ACC112 (cell line): ENCODE measurements around the gene PCNX3.

Experiments
- H2AFZ ChIP-seq: fragments of 200-600 bp; sonication (generic); one replicate; pipeline ENCODE4 v1.6.0; 2017; ENCODE audit warnings: antibody characterized with exemption, low read length; ENCODE audit not compliant: unreplicated experiment
- H3K27ac ChIP-seq: fragments of 200-600 bp; sonication (generic); 2 replicates; pipeline ENCODE4 v1.5.1; 2014; ENCODE audit warnings: low read depth, mild to moderate bottlenecking, antibody characterized with exemption, low read length, moderate library complexity
- H3K27me3 ChIP-seq: fragments of 200-600 bp; sonication (generic); 2 replicates; pipeline ENCODE4 v1.6.1; 2014; ENCODE audit warnings: mild to moderate bottlenecking, antibody characterized with exemption, low read length, moderate library complexity, mixed read lengths; ENCODE audit not compliant: insufficient read depth
- H3K36me3 ChIP-seq: fragments of 200-600 bp; sonication (generic); 2 replicates; pipeline ENCODE4 v1.6.1; 2016; ENCODE audit warnings: mild to moderate bottlenecking, antibody characterized with exemption, low read length, moderate library complexity, mixed read lengths; ENCODE audit not compliant: insufficient read depth
- H3K4me1 ChIP-seq: fragments of 200-600 bp; sonication (generic); one replicate; pipeline ENCODE4 v1.6.1; 2016; ENCODE audit warnings: low read length, mixed read lengths; ENCODE audit not compliant: insufficient read depth, unreplicated experiment, control insufficient read depth
- H3K4me3 ChIP-seq: fragments of 200-600 bp; sonication (generic); 2 replicates; pipeline ENCODE4 v1.5.1; 2014; ENCODE audit warnings: mild to moderate bottlenecking, low read depth, low read length
- H3K79me2 ChIP-seq: fragments of 200-600 bp; sonication (generic); one replicate; pipeline ENCODE4 v1.6.0; 2016; ENCODE audit warnings: low read length; ENCODE audit not compliant: control insufficient read depth, unreplicated experiment, insufficient read depth

PCNX3 gene

GRCh38 chr11:65580756-65581155 lies 34.8 kb upstream of the PCNX3 start:
- peaks cover 20% of the 10 kb centered on the region for H3K4me1 ChIP-seq
- H3K4me3 ChIP-seq, result no peak overlapping the region
- H2AFZ ChIP-seq, result no peak overlapping the region
- H3K36me3 ChIP-seq, result peaks cover 17% of the 10 kb centered on the region; the same call in 1 of the 2 replicates
- no peak overlapping the region for H3K27ac ChIP-seq
- H3K79me2 ChIP-seq, result peaks cover 20% of the 10 kb centered on the region
- no peaks in the 10 kb centered on the region for H3K27me3 ChIP-seq

GRCh38 chr11:65581928-65582327 lies 33.6 kb upstream of the PCNX3 start:
- H3K4me3 ChIP-seq, result no peak overlapping the region
- peaks cover 10% of the 10 kb centered on the region for H3K79me2 ChIP-seq
- no peak overlapping the region for H2AFZ ChIP-seq
- no peak overlapping the region for H3K27ac ChIP-seq
- no peaks in the 10 kb centered on the region for H3K27me3 ChIP-seq
- peaks cover 20% of the 10 kb centered on the region for H3K4me1 ChIP-seq
- peaks cover 17% of the 10 kb centered on the region; the same call in 1 of the 2 replicates for H3K36me3 ChIP-seq

- Histone ChIP-seq H3K4me3 (no peak overlapping the region), H3K27ac (no peak overlapping the region), H2AFZ (no peak overlapping the region), H3K36me3 (peaks cover 17% of the 10 kb centered on the region; the same call in 1 of the 2 replicates), H3K27me3 (no peaks in the 10 kb centered on the region), H3K4me1 (peaks cover 20% of the 10 kb centered on the region), H3K79me2 (no peaks in the 10 kb centered on the region)
These were observed 32.0 kb upstream of the PCNX3 start for GRCh38 chr11:65583589-65583988.

- Histone ChIP-seq H3K79me2 (no peaks in the 10 kb centered on the region), H2AFZ (no peak overlapping the region), H3K4me1 (peaks cover 20% of the 10 kb centered on the region), H3K27me3 (no peaks in the 10 kb centered on the region), H3K4me3 (no peak overlapping the region), H3K27ac (no peak overlapping the region), H3K36me3 (peaks cover 17% of the 10 kb centered on the region; the same call in 1 of the 2 replicates)
These were observed 31.5 kb upstream of the PCNX3 start for GRCh38 chr11:65584106-65584505.

GRCh38 chr11:65584723-65585171 lies 30.8 kb upstream of the PCNX3 start:
- no peaks in the 10 kb centered on the region for H3K79me2 ChIP-seq
- peaks cover 17% of the 10 kb centered on the region; the same call in 1 of the 2 replicates for H3K36me3 ChIP-seq
- no peak overlapping the region for H3K27ac ChIP-seq
- no peak overlapping the region for H2AFZ ChIP-seq
- H3K4me3 ChIP-seq, result no peak overlapping the region
- H3K27me3 ChIP-seq, result no peaks in the 10 kb centered on the region
- H3K4me1 ChIP-seq, result peaks cover 20% of the 10 kb centered on the region

- Histone ChIP-seq H3K27me3 (no peaks in the 10 kb centered on the region), H3K79me2 (no peaks in the 10 kb centered on the region), H3K4me3 (no peak overlapping the region), H3K36me3 (peaks cover 13% of the 10 kb centered on the region; the same call in 1 of the 2 replicates), H3K27ac (no peak overlapping the region), H3K4me1 (peaks cover 20% of the 10 kb centered on the region), H2AFZ (no peak overlapping the region)
These were observed 30.0 kb upstream of the PCNX3 start for GRCh38 chr11:65585396-65586246.

- Histone ChIP-seq H3K4me3 (no peak overlapping the region), H3K36me3 (peaks cover 7% of the 10 kb centered on the region; the same call in 1 of the 2 replicates), H3K4me1 (peaks cover 20% of the 10 kb centered on the region), H2AFZ (no peak overlapping the region), H3K27ac (no peak overlapping the region), H3K27me3 (no peaks in the 10 kb centered on the region), H3K79me2 (no peaks in the 10 kb centered on the region)
These were observed 29.3 kb upstream of the PCNX3 start for GRCh38 chr11:65586247-65586630.

GRCh38 chr11:65586676-65587075 lies 28.9 kb upstream of the PCNX3 start:
- Histone ChIP-seq H2AFZ (no peak overlapping the region), H3K79me2 (no peaks in the 10 kb centered on the region), H3K36me3 (peaks cover 7% of the 10 kb centered on the region; the same call in 1 of the 2 replicates), H3K27me3 (no peaks in the 10 kb centered on the region), H3K27ac (no peak overlapping the region), H3K4me1 (peaks cover 20% of the 10 kb centered on the region), H3K4me3 (no peak overlapping the region)

- H3K27ac ChIP-seq, result no peak overlapping the region
- no peaks in the 10 kb centered on the region for H3K27me3 ChIP-seq
- H3K36me3 ChIP-seq, result 0 out of 2 replicates have a peak, but pooled peaks cover 4% of the 10 kb centered on the region
- no peak overlapping the region for H3K4me3 ChIP-seq
- no peak overlapping the region for H2AFZ ChIP-seq
- H3K4me1 ChIP-seq, result peaks cover 20% of the 10 kb centered on the region
- H3K79me2 ChIP-seq, result no peaks in the 10 kb centered on the region
These were observed 27.1 kb upstream of the PCNX3 start for GRCh38 chr11:65588199-65589054.

GRCh38 chr11:65589444-65590239 lies 25.9 kb upstream of the PCNX3 start:
- no peak overlapping the region for H2AFZ ChIP-seq
- no peak overlapping the region for H3K4me3 ChIP-seq
- H3K27ac ChIP-seq, result no peak overlapping the region
- H3K36me3 ChIP-seq, result no peaks in the 10 kb centered on the region
- H3K79me2 ChIP-seq, result no peaks in the 10 kb centered on the region
- H3K4me1 ChIP-seq, result peaks cover 20% of the 10 kb centered on the region
- no peaks in the 10 kb centered on the region for H3K27me3 ChIP-seq
